HepG2 (cell line): ENCODE results near the gene RNASE13. TPM values are rescaled to one million over a fixed set of nuclear protein-coding genes. Genes with fewer than 3 reads are reported as not detected.

ENCODE experiments used
- CENPBD1 ChIP-seq: sonication (generic); formaldehyde crosslinking; IDR thresholded peaks from 2 replicates; pipeline ENCODE4 v1.8.0; 2022; ENCODE audit warnings: missing genetic modification reagents, low read depth, mild to moderate bottlenecking, borderline replicate concordance
- MED1 ChIP-seq: sonication (generic); formaldehyde crosslinking; IDR thresholded peaks from 2 replicates; pipeline ENCODE4 v1.4.0; 2020; ENCODE audit warnings: missing genetic modification reagents
- MZF1 ChIP-seq: sonication (generic); formaldehyde crosslinking; IDR thresholded peaks from 2 replicates; pipeline ENCODE4 v1.8.1; 2023; ENCODE audit warnings: mild to moderate bottlenecking, missing genetic modification reagents, borderline replicate concordance
- RAD21 ChIP-seq: fragments of 450-650 bp; formaldehyde crosslinking; IDR thresholded peaks from 2 replicates; pipeline ENCODE4 v1.5.0; 2020; ENCODE audit warnings: mild to moderate bottlenecking
- SMC3 ChIP-seq: IDR thresholded peaks from 2 replicates; pipeline ENCODE4 v1.6.1; 2011; ENCODE audit warnings: low read length, improper control_type of control experiment
- SSRP1 ChIP-seq: IDR thresholded peaks from 2 replicates; pipeline ENCODE4 v1.6.1; 2016; ENCODE audit warnings: control low read depth
- TARDBP ChIP-seq: sonication (generic); formaldehyde crosslinking; IDR thresholded peaks from 2 replicates; pipeline ENCODE4 v1.8.0; 2022; ENCODE audit warnings: mild to moderate bottlenecking, missing genetic modification reagents
- ZNF263 ChIP-seq: sonication (generic); formaldehyde crosslinking; IDR thresholded peaks from 2 replicates; pipeline ENCODE4 v1.4.0; 2020; ENCODE audit warnings: missing genetic modification reagents
- ZNF276 ChIP-seq: sonication (generic); formaldehyde crosslinking; IDR thresholded peaks from 2 replicates; pipeline ENCODE4 v1.4.0; 2020; ENCODE audit warnings: mild to moderate bottlenecking, low read depth, missing genetic modification reagents
- ZNF354B ChIP-seq: sonication (generic); formaldehyde crosslinking; IDR thresholded peaks from 2 replicates; pipeline ENCODE4 v1.8.0; 2022; ENCODE audit warnings: mild to moderate bottlenecking, missing genetic modification reagents
- ZNF576 ChIP-seq: sonication (generic); formaldehyde crosslinking; IDR thresholded peaks from 2 replicates; pipeline ENCODE4 v1.4.0; 2020; ENCODE audit warnings: mild to moderate bottlenecking, missing genetic modification reagents
- ZNF704 ChIP-seq: sonication (generic); formaldehyde crosslinking; IDR thresholded peaks from 2 replicates; pipeline ENCODE4 v1.8.1; 2023; ENCODE audit warnings: mild to moderate bottlenecking, inconsistent platforms, moderate library complexity, missing genetic modification reagents, borderline replicate concordance
- ZNF766 ChIP-seq: sonication (generic); formaldehyde crosslinking; IDR thresholded peaks from 2 replicates; pipeline ENCODE4 v1.5.0; 2020; ENCODE audit warnings: missing genetic modification reagents, borderline replicate concordance
- ZNF781 ChIP-seq: sonication (generic); formaldehyde crosslinking; IDR thresholded peaks from 2 replicates; pipeline ENCODE4 v1.5.1; 2020; ENCODE audit warnings: borderline replicate concordance, mild to moderate bottlenecking, missing genetic modification reagents; ENCODE audit errors: not compliant biosample characterization
- ZNF850 ChIP-seq: sonication (generic); formaldehyde crosslinking; conservative IDR thresholded peaks from 2 replicates; pipeline ENCODE4 v1.9.0; 2021; ENCODE audit warnings: mild to moderate bottlenecking, missing genetic modification reagents
- polyA plus RNA-seq, 8 experiments: library from polyadenylated mRNA; depleted of rRNA in 3 of 8; stranded (reverse) in 7 of 8; unstranded in 1 of 8; fragments of >200 nt; fragmentation: Illumina TruSeq in 4 of 8; extraction: Trizol in 4 of 8; gene quantifications; 2 replicates each; pipeline versions ENCODE4 v1.2.1 to v1.2.3, GENCODE V29; 2011 to 2016; ENCODE audit warnings: low read depth in 4 of 8, missing spikeins in 1 of 8, mixed read lengths in 1 of 8; ENCODE audit not compliant: insufficient read depth in 1 of 8
- total RNA-seq, 5 experiments: library from RNA; depleted of rRNA; stranded (reverse); fragments of >200 nt; fragmentation: Illumina TruSeq; extraction: Trizol; gene quantifications; 2 replicates each; pipeline ENCODE4 v1.2.3, GENCODE V29; 2016; ENCODE audit warnings: low read depth in 1 of 5
- TF ChIP-seq, protein P1 (sequence below): fragments of 450-650 bp; IDR thresholded peaks from 2 replicates; pipeline ENCODE4 v1.6.1; 2017; ENCODE audit warnings: mild to moderate bottlenecking
- TF ChIP-seq, protein P2 (sequence below): sonication (generic); formaldehyde crosslinking; IDR thresholded peaks from 2 replicates; pipeline ENCODE4 v1.5.0; 2020; ENCODE audit warnings: missing genetic modification reagents
- TF ChIP-seq, protein P3 (sequence below): sonication (generic); formaldehyde crosslinking; IDR thresholded peaks from 2 replicates; pipeline ENCODE4 v1.4.0; 2020; ENCODE audit warnings: missing genetic modification reagents

RNASE13 gene
- total and polyA plus RNA-seq, 2 of the 13 experiments (the other 11 are each of a cell fraction or from before 2014, with no cell fraction given) = 1.0 TPM; not detected in 1

DNA sequence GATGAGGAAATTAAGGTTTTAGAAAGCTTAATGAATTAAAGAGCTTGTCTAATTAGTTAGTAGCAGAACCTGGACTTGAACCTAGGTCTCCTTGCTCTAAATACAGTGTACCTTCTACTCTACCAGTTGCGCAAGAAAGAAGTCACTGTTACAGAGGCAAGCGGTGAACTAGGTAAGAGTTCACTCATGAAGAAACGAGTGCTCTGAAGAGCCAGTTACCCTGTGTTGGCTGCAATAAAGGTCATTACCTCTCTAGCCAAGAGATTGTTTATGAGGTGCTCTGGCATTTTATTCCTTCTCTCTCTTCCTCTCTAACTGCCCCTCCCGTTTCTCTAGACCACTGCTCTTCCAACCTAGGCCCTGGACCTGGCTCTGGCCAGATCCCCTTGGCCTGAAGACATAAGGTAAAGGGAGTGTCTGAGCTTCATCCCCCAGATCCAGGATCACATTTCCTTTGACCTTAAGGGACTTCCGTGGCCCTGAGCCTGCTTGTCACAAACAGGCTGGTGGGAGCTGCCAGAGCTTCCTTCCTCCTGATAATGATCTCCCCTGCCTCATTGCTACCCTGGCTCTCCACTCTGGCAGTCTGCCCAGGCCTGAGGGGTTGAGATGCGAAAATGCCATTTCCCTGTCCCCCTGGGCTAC, 9.5 kb upstream of the RNASE13 start (continued):
- TF ChIP-seq, protein P1, sequence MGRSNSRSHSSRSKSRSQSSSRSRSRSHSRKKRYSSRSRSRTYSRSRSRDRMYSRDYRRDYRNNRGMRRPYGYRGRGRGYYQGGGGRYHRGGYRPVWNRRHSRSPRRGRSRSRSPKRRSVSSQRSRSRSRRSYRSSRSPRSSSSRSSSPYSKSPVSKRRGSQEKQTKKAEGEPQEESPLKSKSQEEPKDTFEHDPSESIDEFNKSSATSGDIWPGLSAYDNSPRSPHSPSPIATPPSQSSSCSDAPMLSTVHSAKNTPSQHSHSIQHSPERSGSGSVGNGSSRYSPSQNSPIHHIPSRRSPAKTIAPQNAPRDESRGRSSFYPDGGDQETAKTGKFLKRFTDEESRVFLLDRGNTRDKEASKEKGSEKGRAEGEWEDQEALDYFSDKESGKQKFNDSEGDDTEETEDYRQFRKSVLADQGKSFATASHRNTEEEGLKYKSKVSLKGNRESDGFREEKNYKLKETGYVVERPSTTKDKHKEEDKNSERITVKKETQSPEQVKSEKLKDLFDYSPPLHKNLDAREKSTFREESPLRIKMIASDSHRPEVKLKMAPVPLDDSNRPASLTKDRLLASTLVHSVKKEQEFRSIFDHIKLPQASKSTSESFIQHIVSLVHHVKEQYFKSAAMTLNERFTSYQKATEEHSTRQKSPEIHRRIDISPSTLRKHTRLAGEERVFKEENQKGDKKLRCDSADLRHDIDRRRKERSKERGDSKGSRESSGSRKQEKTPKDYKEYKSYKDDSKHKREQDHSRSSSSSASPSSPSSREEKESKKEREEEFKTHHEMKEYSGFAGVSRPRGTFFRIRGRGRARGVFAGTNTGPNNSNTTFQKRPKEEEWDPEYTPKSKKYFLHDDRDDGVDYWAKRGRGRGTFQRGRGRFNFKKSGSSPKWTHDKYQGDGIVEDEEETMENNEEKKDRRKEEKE = no peak
- TF ChIP-seq MED1 (CRISPR knock-in tag) (peak; percentile 84), ZNF850 (no peak), RAD21 (no peak), MZF1 (CRISPR knock-in tag) (no peak), ZNF704 (CRISPR knock-in tag) (no peak), ZNF576 (CRISPR knock-in tag) (no peak), SMC3 (peak; percentile 57; the same call in 1 of the 2 replicates), ZNF263 (CRISPR knock-in tag) (no peak; the same call in 1 of the 2 replicates), ZNF354B (no peak), ZNF781 (CRISPR knock-in tag) (no peak), CENPBD1 (no peak), ZNF276 (CRISPR knock-in tag) (no peak), ZNF766 (CRISPR knock-in tag) (no peak), SSRP1 (no peak), TARDBP (peak; percentile 68; the same call in 1 of the 2 replicates)
- TF ChIP-seq, protein P2, sequence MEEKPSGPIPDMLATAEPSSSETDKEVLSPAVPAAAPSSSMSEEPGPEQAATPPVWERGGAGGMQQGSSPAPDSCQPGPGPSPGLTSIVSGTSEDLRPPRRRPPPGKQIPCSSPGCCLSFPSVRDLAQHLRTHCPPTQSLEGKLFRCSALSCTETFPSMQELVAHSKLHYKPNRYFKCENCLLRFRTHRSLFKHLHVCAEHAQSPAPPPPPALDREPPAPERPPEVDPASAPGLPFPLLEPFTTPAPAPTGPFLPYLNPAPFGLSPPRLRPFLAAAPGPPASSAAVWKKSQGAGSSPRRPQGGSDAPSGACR = 0 out of 2 replicates have a peak, but pooled peaks have one; percentile 29
- TF ChIP-seq, protein P3, sequence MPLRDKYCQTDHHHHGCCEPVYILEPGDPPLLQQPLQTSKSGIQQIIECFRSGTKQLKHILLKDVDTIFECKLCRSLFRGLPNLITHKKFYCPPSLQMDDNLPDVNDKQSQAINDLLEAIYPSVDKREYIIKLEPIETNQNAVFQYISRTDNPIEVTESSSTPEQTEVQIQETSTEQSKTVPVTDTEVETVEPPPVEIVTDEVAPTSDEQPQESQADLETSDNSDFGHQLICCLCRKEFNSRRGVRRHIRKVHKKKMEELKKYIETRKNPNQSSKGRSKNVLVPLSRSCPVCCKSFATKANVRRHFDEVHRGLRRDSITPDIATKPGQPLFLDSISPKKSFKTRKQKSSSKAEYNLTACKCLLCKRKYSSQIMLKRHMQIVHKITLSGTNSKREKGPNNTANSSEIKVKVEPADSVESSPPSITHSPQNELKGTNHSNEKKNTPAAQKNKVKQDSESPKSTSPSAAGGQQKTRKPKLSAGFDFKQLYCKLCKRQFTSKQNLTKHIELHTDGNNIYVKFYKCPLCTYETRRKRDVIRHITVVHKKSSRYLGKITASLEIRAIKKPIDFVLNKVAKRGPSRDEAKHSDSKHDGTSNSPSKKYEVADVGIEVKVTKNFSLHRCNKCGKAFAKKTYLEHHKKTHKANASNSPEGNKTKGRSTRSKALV (CRISPR knock-in tag) = no peak
